Astrocyte of the spinal cord (primary cell): ENCODE data around the gene KMT2B.

ENCODE experiments used
- DNase-seq: peaks from one replicate; pipeline ENCODE4 v3.0.0; 2011; ENCODE audit warnings: low read depth, low spot score
- H3K4me3 ChIP-seq: 2 replicates; pipeline ENCODE4 v1.5.1; 2011; ENCODE audit warnings: low read depth, mild to moderate bottlenecking, low read length, moderate library complexity
- in situ Hi-C: cut with HindIII; loops from 2 replicates; pipeline ENCODE4 v1.10.0; 2017; ENCODE audit warnings: low sequenced_read_pairs
- TF ChIP-seq, protein P1 (sequence below): IDR thresholded peaks from 2 replicates; pipeline ENCODE4 v1.5.1; 2012; ENCODE audit warnings: low read depth, mild to moderate bottlenecking, low read length, inconsistent platforms

KMT2B gene

DNA sequence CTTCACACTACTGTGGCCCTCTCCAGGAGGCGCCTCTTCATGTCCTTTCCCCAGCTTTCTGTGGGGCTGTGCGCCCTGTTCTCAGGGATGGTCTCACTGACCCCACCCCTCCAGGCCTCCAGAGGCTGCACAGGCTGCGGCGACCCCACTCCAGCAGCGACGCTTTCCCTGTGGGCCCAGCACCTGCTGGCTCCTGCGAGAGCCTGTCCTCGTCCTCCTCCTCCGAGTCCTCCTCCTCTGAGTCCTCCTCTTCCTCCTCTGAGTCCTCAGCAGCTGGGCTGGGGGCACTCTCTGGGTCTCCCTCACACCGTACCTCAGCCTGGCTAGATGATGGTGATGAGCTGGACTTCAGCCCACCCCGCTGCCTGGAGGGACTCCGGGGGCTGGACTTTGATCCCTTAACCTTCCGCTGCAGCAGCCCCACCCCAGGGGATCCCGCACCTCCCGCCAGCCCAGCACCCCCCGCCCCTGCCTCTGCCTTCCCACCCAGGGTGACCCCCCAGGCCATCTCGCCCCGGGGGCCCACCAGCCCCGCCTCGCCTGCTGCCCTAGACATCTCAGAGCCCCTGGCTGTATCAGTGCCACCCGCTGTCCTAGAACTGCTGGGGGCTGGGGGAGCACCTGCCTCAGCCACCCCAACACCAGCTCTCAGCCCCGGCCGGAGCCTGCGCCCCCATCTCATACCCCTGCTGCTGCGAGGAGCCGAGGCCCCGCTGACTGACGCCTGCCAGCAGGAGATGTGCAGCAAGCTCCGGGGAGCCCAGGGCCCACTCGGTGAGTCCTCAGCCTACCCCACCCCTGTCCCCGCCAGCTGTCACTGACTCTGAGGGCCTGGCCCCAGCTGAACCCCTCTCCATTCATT, 68.7 kb downstream of the KMT2B start:
- in situ Hi-C loops: no loop called here
- TF ChIP-seq, protein P1, sequence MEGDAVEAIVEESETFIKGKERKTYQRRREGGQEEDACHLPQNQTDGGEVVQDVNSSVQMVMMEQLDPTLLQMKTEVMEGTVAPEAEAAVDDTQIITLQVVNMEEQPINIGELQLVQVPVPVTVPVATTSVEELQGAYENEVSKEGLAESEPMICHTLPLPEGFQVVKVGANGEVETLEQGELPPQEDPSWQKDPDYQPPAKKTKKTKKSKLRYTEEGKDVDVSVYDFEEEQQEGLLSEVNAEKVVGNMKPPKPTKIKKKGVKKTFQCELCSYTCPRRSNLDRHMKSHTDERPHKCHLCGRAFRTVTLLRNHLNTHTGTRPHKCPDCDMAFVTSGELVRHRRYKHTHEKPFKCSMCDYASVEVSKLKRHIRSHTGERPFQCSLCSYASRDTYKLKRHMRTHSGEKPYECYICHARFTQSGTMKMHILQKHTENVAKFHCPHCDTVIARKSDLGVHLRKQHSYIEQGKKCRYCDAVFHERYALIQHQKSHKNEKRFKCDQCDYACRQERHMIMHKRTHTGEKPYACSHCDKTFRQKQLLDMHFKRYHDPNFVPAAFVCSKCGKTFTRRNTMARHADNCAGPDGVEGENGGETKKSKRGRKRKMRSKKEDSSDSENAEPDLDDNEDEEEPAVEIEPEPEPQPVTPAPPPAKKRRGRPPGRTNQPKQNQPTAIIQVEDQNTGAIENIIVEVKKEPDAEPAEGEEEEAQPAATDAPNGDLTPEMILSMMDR: no peak
- no peak overlapping the region for H3K4me3 ChIP-seq
- DNase-seq: no peak

DNA sequence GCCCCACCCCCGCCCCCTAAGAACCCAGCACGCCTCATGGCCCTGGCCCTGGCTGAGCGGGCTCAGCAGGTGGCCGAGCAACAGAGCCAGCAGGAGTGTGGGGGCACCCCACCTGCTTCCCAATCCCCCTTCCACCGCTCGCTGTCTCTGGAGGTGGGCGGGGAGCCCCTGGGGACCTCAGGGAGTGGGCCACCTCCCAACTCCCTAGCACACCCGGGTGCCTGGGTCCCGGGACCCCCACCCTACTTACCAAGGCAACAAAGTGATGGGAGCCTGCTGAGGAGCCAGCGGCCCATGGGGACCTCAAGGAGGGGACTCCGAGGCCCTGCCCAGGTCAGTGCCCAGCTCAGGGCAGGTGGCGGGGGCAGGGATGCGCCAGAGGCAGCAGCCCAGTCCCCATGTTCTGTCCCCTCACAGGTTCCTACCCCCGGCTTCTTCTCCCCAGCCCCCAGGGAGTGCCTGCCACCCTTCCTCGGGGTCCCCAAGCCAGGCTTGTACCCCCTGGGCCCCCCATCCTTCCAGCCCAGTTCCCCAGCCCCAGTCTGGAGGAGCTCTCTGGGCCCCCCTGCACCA, 69.5 kb downstream of the KMT2B start:
- no peak overlapping the region for H3K4me3 ChIP-seq
- in situ Hi-C loops: no loop called here
- DNase-seq: no peak
- TF ChIP-seq, protein P1: no peak
